HG03139 (cell line): ENCODE measurements around the gene STAU1.
A peak's percentile ranks its signal among the peaks of the same experiment; 100 is the strongest.
"Not testable (repeated sequence)": the region's sequence is repeated elsewhere in the genome, so short reads cannot be mapped to it uniquely, and the experiment has no call there.

Experiments used
- ATAC-seq: cut with Tn5 transposase; IDR thresholded peaks from one replicate; pipeline ENCODE4 v1.9.1; 2021; ENCODE audit not compliant: unreplicated experiment

The STAU1 gene

GRCh38 chr20:49187851-49188641 lies at the start of gene STAU1:
Gene STAU1 (minus strand): TSS chr20:49188334. CDS start chr20:49166201, 22,133 bp downstream.
- ATAC-seq = peak; percentile 89

- ATAC-seq = no peak
Observed at GRCh38 chr20:49237531-49237930, 49.4 kb upstream of the STAU1 start.

- ATAC-seq = no peak
Observed at GRCh38 chr20:49236301-49236700, 48.2 kb upstream of the STAU1 start.

- ATAC-seq = no peak
Observed at GRCh38 chr20:49234831-49235230, 46.7 kb upstream of the STAU1 start.

- no peak for ATAC-seq
Observed at GRCh38 chr20:49233226-49233625, 45.1 kb upstream of the STAU1 start.

GRCh38 chr20:49231471-49231870 lies 43.3 kb upstream of the STAU1 start:
- ATAC-seq = no peak

- ATAC-seq = no peak
Observed at GRCh38 chr20:49230561-49231133, 42.5 kb upstream of the STAU1 start.

- ATAC-seq = no peak
Observed at GRCh38 chr20:49230021-49230420, 41.9 kb upstream of the STAU1 start.

GRCh38 chr20:49229381-49229780 lies 41.2 kb upstream of the STAU1 start:
- no peak for ATAC-seq

- no peak for ATAC-seq
Observed at GRCh38 chr20:49228676-49229075, 40.5 kb upstream of the STAU1 start.

GRCh38 chr20:49225896-49226295 lies 37.8 kb upstream of the STAU1 start:
- ATAC-seq = no peak

- no peak for ATAC-seq
Observed at GRCh38 chr20:49219924-49220831, 32.0 kb upstream of the STAU1 start.

GRCh38 chr20:49219091-49219923 lies 31.2 kb upstream of the STAU1 start, which contains the start of gene DDX27:
Gene DDX27 (plus strand): TSS chr20:49219416. CDS start chr20:49219449, 33 bp downstream.
- peak; percentile 84 for ATAC-seq

- ATAC-seq = not testable (repeated sequence)
Observed at GRCh38 chr20:49218739-49219090, 30.6 kb upstream of the STAU1 start.

GRCh38 chr20:49216991-49217578 lies 29.0 kb upstream of the STAU1 start:
- no peak for ATAC-seq

- ATAC-seq = no peak
Observed at GRCh38 chr20:49215232-49215631, 27.1 kb upstream of the STAU1 start.

GRCh38 chr20:49214571-49214970 lies 26.4 kb upstream of the STAU1 start:
- no peak for ATAC-seq

GRCh38 chr20:49210757-49211110 lies 22.6 kb upstream of the STAU1 start:
- ATAC-seq = no peak

- ATAC-seq = no peak
Observed at GRCh38 chr20:49210101-49210756, 22.1 kb upstream of the STAU1 start.

GRCh38 chr20:49207076-49207475 lies 18.9 kb upstream of the STAU1 start:
- no peak for ATAC-seq
